Uterus (tissue), 2 donors: ENCODE data around the gene LCAT.

Experiments
- POLR2A ChIP-seq, 2 donors: fragments of 450-650 bp; IDR thresholded peaks; one replicate each; pipeline ENCODE4 v1.6.1; 2016; ENCODE audit warnings: antibody characterized with exemption in 2 of 2, mild to moderate bottlenecking in 1 of 2, moderate library complexity in 1 of 2
- TF ChIP-seq, protein P1 (sequence below), 4 experiments: fragments of 200-600 bp in 2 of 4; fragments of 450-650 bp in 2 of 4; sonication (generic) in 2 of 4; IDR thresholded peaks; one replicate each; pipeline ENCODE4 v1.5.1; 2016 to 2019; ENCODE audit warnings: antibody characterized with exemption in 4 of 4, mild to moderate bottlenecking in 2 of 4, moderate library complexity in 1 of 4

DNA sequence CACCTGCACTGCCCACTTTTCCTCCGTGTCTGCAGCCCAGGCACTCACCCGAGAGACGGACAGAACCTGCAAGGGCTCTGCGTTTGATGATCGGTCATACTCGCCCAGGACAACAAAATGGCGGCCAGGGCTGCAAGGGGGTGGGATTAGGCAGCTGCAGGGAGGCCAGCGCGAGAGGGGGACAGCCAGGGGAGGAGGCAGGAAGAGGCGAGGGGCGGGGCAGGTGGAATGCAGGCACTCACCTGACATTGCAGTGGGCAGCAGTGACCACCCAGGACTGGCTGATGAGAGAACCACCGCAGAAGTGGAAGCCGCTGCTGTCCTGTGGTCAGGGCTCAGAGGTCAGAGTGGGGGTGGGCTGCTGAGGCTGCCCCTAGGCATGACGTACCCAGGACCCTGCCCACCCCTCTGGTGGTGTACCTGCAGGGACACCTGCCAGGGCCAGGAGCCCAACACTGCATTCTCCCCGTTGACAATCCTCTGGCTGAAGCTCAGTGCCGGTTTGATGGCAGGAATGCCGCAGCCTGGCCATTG lies 13.2 kb downstream of the LCAT start:
- TF ChIP-seq, protein P1, sequence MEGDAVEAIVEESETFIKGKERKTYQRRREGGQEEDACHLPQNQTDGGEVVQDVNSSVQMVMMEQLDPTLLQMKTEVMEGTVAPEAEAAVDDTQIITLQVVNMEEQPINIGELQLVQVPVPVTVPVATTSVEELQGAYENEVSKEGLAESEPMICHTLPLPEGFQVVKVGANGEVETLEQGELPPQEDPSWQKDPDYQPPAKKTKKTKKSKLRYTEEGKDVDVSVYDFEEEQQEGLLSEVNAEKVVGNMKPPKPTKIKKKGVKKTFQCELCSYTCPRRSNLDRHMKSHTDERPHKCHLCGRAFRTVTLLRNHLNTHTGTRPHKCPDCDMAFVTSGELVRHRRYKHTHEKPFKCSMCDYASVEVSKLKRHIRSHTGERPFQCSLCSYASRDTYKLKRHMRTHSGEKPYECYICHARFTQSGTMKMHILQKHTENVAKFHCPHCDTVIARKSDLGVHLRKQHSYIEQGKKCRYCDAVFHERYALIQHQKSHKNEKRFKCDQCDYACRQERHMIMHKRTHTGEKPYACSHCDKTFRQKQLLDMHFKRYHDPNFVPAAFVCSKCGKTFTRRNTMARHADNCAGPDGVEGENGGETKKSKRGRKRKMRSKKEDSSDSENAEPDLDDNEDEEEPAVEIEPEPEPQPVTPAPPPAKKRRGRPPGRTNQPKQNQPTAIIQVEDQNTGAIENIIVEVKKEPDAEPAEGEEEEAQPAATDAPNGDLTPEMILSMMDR (IDR thresholded peaks at IDR 0.05): no peak
- TF ChIP-seq POLR2A (IDR thresholded peaks at IDR 0.05): no peak
